Stimulated activated naive CD8-positive, alpha-beta T cell treated with anti-CD3 and anti-CD28 coated beads, Interleukin-15, Interleukin-2, amounts not matched to agents 100 ng/mL and 50 ng/mL, for 24 hours (primary cell): Measurements from ENCODE around the gene NFATC2.

Experiments
- H3K27ac Mint-ChIP-seq: one replicate; pipeline ENCODE4 v1.8.0; 2021; ENCODE audit warnings: mild to moderate bottlenecking, mixed read lengths
- H3K27me3 Mint-ChIP-seq: one replicate; pipeline ENCODE4 v1.8.0; 2021; ENCODE audit warnings: mixed read lengths
- H3K36me3 Mint-ChIP-seq: one replicate; pipeline ENCODE4 v1.8.0; 2021; ENCODE audit warnings: low read depth, mixed read lengths
- H3K4me1 Mint-ChIP-seq: one replicate; pipeline ENCODE4 v1.8.0; 2021; ENCODE audit warnings: low read depth, mixed read lengths
- H3K4me3 Mint-ChIP-seq: one replicate; pipeline ENCODE4 v1.8.0; 2021; ENCODE audit warnings: mild to moderate bottlenecking, mixed read lengths
- H3K9me3 Mint-ChIP-seq: one replicate; pipeline ENCODE4 v1.8.0; 2021; ENCODE audit warnings: mixed read lengths

Gene NFATC2

GRCh38 chr20:51404297-51405060, 138.0 kb downstream of the NFATC2 start:
- Mint-ChIP-seq H3K9me3 (no peaks in the 10 kb centered on the region), H3K27ac (peak overlapping the region; percentile 99), H3K4me3 (peak overlapping the region; percentile 62), H3K4me1 (peaks cover 96% of the 10 kb centered on the region), H3K36me3 (peaks cover 87% of the 10 kb centered on the region), H3K27me3 (no peaks in the 10 kb centered on the region)

DNA sequence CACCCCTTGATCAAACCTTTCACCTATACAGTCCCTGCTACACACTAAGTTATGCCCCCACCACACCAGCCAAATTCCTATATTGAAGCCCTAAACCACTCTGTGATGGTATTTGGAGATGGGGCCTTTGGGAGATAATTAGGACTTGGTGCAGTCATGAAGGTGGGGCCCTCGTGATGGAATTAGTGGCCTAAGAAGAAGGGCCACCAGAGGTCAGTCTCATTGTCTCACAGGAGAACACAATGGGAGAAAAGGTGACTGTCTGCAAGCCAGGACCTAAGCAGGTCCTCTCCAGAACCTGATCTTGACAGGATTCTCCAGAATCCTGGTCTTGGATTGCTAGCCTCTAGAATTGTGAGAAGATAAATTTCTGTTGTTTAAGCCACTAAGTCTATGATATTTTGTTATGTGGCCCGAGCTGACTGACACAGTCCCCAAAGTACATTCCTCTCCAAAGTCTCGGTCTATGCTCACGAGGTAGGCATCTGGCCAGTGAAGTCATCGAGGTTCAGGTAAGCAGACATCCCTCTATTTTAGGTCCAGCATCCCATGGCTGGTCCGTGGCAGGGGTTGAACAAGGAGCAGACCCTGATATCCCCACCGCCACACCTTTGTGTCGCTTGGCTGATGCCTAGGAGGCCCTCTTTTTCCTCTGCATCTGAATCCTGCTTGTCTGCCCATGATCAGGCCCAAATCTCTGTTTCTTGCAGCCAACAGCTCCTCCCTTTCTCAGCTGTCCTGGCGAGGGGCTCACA, 138.9 kb downstream of the NFATC2 start:
- Mint-ChIP-seq H3K9me3 (no peaks in the 10 kb centered on the region), H3K27ac (peak overlapping the region; percentile 99), H3K27me3 (no peaks in the 10 kb centered on the region), H3K36me3 (peaks cover 87% of the 10 kb centered on the region), H3K4me1 (peaks cover 96% of the 10 kb centered on the region), H3K4me3 (no peak overlapping the region)

DNA sequence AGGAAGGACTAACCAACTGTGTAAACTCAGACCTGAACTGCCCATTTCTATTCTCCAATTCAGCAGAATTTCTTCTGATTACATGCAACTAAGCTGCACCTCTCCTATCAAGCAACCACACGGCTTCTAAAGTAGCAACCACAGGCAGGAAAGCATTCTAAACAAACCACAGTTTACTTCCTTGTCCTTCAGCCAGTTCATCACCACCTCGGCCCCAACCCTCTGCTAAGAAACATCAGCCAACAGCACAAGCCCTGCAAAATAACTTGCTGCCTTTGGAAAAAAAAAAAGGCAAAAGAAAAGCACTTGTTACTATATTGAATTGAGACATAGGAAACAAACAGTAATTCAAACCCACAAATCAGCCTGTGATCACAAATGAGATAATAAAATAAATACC, 140.3 kb downstream of the NFATC2 start:
- peaks cover 91% of the 10 kb centered on the region for H3K4me1 Mint-ChIP-seq
- H3K27ac Mint-ChIP-seq, result peak overlapping the region; percentile 99
- H3K36me3 Mint-ChIP-seq, result peaks cover 88% of the 10 kb centered on the region
- no peaks in the 10 kb centered on the region for H3K9me3 Mint-ChIP-seq
- H3K27me3 Mint-ChIP-seq, result no peaks in the 10 kb centered on the region
- peak overlapping the region; percentile 49 for H3K4me3 Mint-ChIP-seq

DNA sequence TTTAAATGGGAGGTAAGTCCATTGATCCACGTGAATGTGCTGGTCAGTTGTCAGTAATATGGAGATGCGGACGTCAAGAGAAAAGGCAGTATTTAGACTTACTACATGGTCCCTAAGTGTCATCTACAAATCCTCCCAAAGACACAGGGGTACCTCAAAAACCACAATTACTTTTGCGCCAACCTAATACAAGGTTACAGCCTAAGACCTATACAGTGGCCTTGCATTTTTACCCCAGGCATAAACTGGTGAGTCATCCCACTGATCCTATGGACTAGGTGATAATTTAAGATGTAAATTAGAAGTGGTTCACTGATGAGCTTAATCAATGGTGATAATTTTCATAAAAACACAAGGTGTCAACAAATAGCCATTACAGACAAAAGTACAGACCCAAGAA, 141.0 kb downstream of the NFATC2 start:
- Mint-ChIP-seq H3K27me3 (no peaks in the 10 kb centered on the region), H3K4me3 (peak overlapping the region; percentile 63), H3K27ac (peak overlapping the region; percentile 99), H3K4me1 (peaks cover 84% of the 10 kb centered on the region), H3K9me3 (no peaks in the 10 kb centered on the region), H3K36me3 (peaks cover 85% of the 10 kb centered on the region)

DNA sequence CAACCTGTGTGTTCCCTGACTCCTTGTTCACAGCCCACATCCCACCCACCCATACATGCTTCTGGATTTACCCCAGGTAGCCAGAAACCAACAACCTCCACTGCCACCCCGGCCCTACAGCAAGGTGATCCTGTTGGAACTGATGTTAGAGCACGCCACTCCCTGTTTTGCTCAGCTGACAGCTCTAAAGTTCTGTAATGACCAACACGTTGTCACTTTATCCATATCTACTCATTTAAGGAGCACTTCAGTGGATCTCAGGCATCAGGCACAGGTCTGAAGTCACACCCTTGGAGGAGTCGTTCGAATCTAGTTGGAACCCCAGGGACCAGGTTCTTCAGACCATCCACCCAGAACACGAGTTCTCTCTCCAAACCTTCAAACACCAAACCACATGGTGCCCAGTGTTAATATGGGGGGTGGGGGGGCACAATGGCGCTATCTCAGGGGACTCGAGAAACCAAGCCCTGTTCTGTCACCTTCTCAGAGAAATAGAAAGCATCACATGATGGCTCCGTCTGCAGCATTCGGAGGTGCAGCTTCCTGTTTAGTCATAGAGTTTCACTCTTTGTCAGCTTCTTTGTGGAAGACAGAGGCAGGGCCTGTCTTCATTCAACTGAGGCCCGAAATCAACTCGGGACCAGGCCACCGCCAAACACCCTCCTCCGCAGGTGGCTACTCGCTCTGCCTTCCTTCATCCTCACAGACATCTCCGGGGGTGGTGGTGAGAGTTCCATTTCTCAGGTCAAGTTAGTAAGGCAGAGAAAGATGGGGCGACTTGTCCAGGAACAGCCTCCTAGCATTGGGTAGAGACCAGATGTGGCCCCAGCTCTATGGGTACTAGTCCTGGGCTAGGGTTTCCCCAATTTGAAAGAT, 142.2 kb downstream of the NFATC2 start:
- Mint-ChIP-seq H3K4me1 (peaks cover 72% of the 10 kb centered on the region), H3K27me3 (no peaks in the 10 kb centered on the region), H3K9me3 (no peaks in the 10 kb centered on the region), H3K4me3 (peak overlapping the region; percentile 63), H3K27ac (peak overlapping the region; percentile 99), H3K36me3 (peaks cover 75% of the 10 kb centered on the region)

GRCh38 chr20:51399006-51399890, 143.3 kb downstream of the NFATC2 start:
- peak overlapping the region; percentile 37 for H3K4me3 Mint-ChIP-seq
- H3K36me3 Mint-ChIP-seq, result peaks cover 74% of the 10 kb centered on the region
- no peaks in the 10 kb centered on the region for H3K9me3 Mint-ChIP-seq
- no peaks in the 10 kb centered on the region for H3K27me3 Mint-ChIP-seq
- peak overlapping the region; percentile 99 for H3K27ac Mint-ChIP-seq
- H3K4me1 Mint-ChIP-seq, result peaks cover 64% of the 10 kb centered on the region

GRCh38 chr20:51398552-51398951, 144.0 kb downstream of the NFATC2 start:
- peak overlapping the region; percentile 99 for H3K27ac Mint-ChIP-seq
- H3K4me1 Mint-ChIP-seq, result peaks cover 58% of the 10 kb centered on the region
- H3K9me3 Mint-ChIP-seq, result no peaks in the 10 kb centered on the region
- peaks cover 67% of the 10 kb centered on the region for H3K36me3 Mint-ChIP-seq
- no peaks in the 10 kb centered on the region for H3K27me3 Mint-ChIP-seq
- H3K4me3 Mint-ChIP-seq, result peak overlapping the region; percentile 37

GRCh38 chr20:51398083-51398482, 144.4 kb downstream of the NFATC2 start:
- Mint-ChIP-seq H3K4me3 (no peak overlapping the region), H3K27me3 (no peaks in the 10 kb centered on the region), H3K9me3 (no peaks in the 10 kb centered on the region)

GRCh38 chr20:51397137-51397536, 145.4 kb downstream of the NFATC2 start:
- Mint-ChIP-seq H3K4me3 (no peak overlapping the region), H3K36me3 (peaks cover 65% of the 10 kb centered on the region), H3K4me1 (peaks cover 54% of the 10 kb centered on the region), H3K9me3 (no peaks in the 10 kb centered on the region), H3K27me3 (no peaks in the 10 kb centered on the region), H3K27ac (peak overlapping the region; percentile 40)

More at GRCh38 chr20:51398083-51398482, 144.4 kb downstream of the NFATC2 start:
- Mint-ChIP-seq H3K4me1 (peaks cover 54% of the 10 kb centered on the region), H3K27ac (no peak overlapping the region), H3K36me3 (peaks cover 63% of the 10 kb centered on the region)

DNA sequence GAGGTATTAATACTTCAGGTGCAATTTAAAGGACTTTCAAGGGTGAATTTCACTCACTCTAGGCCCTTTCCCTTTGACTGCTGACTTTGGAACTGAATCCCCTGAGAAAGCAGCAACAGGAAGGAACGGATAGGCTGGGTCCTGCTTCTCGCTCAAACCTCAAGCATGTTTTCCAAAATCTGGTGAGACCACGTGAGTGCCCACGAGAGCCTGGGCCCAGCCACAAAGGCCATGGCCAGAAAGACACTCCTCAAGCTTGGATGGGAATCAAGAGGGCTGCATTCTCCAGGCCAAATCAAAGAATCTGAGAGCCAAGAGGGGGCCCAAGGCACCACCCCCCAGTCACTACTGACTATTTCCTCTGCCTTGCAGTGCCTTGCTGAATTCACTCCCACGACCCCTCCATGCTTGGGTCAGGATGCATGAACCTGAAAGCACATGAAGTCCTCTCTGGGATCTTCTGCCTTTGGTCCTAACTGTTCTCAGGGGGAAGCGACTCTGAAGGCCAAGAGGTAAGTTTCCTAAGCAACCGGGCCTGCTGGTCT, 146.1 kb downstream of the NFATC2 start:
- H3K4me3 Mint-ChIP-seq, result no peak overlapping the region
- no peaks in the 10 kb centered on the region for H3K9me3 Mint-ChIP-seq
- H3K27me3 Mint-ChIP-seq, result no peaks in the 10 kb centered on the region
- peaks cover 63% of the 10 kb centered on the region for H3K36me3 Mint-ChIP-seq
- H3K27ac Mint-ChIP-seq, result no peak overlapping the region
- peaks cover 48% of the 10 kb centered on the region for H3K4me1 Mint-ChIP-seq

DNA sequence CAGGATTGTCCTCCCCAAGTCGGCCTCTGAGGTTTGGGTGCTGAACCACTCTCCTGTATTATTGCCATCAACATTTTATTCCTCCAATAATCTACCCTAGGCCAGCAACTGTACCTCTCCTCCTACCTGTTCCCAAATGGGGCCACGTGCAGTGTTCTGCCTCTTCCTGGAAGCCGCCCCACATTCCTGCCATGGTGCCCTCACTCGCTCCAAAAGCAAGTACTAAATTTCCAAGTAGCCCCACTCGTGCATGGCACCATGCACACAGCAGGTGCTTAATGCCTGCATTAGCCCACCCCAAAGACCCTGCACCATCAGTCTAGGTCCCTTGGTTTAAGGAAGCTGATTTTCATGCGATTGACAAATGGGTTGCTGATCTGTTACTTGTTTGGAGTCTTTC, 147.8 kb downstream of the NFATC2 start:
- H3K4me3 Mint-ChIP-seq, result no peak overlapping the region
- H3K27me3 Mint-ChIP-seq, result no peaks in the 10 kb centered on the region
- peaks cover 39% of the 10 kb centered on the region for H3K4me1 Mint-ChIP-seq
- H3K9me3 Mint-ChIP-seq, result no peaks in the 10 kb centered on the region
- no peak overlapping the region for H3K27ac Mint-ChIP-seq
- peaks cover 63% of the 10 kb centered on the region for H3K36me3 Mint-ChIP-seq

DNA sequence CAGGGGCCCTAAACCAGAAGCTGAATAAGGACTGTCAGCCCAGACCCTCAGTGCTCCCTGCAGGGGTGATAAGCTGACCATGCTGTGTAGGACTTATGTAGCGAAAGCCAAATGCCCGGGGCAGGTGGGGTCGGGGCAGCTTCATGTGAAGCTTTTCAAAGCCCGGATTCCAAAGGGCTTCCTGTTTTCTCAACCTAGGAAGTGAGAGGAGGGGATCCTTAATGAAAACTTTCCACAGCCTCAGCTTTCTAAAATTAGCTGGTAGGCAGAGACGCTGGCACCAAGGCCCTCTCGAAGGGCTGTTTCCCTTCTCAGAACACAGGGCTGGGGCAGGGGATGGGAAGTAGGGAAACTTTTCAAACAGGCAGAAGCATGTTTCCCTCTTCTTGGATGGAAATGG, 148.9 kb downstream of the NFATC2 start:
- H3K4me1 Mint-ChIP-seq, result peaks cover 39% of the 10 kb centered on the region

GRCh38 chr20:51392614-51393186, 149.8 kb downstream of the NFATC2 start:
- Mint-ChIP-seq H3K4me1 (peaks cover 43% of the 10 kb centered on the region), H3K36me3 (peaks cover 60% of the 10 kb centered on the region), H3K9me3 (no peaks in the 10 kb centered on the region), H3K27me3 (no peaks in the 10 kb centered on the region), H3K27ac (no peak overlapping the region), H3K4me3 (no peak overlapping the region)

More for the DNA sequence above, 148.9 kb downstream of the NFATC2 start:
- Mint-ChIP-seq H3K27ac (no peak overlapping the region), H3K36me3 (peaks cover 59% of the 10 kb centered on the region), H3K9me3 (no peaks in the 10 kb centered on the region), H3K4me3 (no peak overlapping the region), H3K27me3 (no peaks in the 10 kb centered on the region)
